GM04504 (cell line): ENCODE results near the gene R3HCC1L.
"Not testable (repeated sequence)": the region's sequence is repeated elsewhere in the genome, so short reads cannot be mapped to it uniquely, and the experiment has no call there.

Experiments used
- DNase-seq: peaks from one replicate; pipeline ENCODE4 v3.0.0-alpha.2; 2012; ENCODE audit warnings: low read depth

Gene R3HCC1L

DNA sequence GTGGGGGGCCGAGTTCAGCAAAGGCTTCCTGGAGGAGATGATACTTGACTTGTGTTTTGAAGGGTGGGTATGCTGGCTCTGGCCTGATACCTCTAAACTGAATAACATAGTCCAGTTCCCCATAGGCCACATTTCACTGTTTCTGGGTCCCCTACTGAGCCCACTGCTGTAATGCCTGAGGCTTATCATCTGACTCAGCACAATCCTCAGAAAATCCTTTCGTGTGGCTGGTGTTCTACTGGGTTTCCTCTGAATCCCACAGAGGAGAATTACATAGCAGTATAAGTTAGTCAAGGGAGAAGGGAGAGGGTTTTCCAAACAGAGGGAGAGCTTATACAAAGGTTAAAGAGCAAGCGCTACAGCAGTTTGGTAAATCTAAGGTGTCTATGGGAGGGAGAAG, 2.8 kb upstream of the R3HCC1L start:
- DNase-seq, result no peak

DNA sequence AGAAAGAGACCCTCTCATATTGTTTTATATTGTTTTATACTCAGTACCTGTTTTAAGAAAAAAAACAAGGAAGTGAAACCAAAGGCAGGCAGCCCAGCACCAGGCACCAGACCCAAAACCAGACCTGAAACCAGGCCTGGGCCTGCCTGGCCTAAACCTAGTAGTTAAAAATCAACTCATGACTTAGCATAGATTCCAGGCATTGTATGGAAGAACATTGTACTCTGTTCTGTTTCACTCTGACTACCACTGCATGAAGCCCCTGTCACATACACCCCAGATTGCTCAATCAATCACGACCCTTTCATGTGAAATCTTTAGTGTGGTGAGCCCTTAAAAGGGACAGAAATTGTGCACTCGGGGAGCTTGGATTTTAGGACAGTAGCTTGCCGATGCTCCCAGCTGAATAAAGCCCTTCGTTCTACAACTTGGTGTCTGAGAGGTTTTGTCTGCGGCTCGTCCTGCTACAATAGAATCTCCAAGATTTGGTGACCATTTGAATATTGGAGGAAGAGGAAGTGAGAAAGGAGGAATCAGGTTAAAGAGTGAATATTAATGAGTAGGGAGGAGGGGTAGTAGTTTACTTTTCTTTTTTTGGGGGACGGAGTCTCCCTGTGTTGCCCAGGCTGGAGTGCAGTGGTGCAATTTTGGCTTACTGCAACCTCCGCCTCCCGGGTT, 1.2 kb upstream of the R3HCC1L start:
- DNase-seq, result not testable (repeated sequence)

DNA sequence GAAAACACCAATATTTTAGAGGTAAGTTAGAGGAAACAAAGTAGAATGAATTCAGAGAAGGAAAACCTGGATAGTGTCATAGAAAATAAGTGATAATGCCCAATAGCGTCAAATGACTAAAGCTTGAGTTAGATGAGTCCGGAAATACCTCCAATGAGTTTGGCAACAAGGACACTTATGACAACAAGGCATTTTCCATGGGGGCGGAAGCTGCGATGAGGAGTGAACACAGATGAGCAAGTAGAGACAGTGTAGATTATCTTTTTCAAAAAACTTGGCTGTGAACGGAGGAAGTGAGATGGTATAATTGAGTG, 383 bp upstream of the R3HCC1L start:
- DNase-seq, result no peak

DNA sequence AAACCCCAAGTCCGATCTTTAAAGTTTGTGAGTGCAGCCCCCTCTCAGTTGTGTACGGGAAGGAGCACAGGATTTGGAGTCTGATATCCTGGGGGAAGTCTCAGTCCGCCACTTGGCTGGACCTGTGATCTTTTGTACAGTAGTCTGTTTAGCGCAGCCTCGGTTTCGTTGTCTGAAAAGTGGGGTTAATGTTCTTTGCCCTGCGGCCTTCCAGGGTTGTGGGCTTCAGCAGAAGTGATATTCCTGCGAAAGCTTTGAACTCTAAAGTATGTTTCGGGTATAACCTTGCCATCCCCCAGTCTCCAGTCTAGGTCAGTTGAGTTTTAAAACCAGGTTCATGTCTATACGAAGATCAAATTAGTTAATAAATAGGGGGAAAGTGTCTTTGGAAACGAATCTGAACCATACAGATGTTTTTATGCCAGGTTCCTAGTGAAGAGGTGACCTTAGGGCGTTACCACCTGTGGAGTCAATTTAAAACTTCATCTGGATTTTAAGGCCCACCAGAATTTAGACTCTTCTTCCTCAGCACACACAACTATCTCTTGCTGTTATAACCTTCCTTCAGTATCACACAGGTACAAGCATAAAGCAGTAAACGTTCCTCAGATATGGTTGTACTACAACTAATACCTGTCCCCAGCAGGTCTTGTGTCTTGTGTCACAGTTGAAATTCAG, 904 bp downstream of the R3HCC1L start:
- no peak for DNase-seq

DNA sequence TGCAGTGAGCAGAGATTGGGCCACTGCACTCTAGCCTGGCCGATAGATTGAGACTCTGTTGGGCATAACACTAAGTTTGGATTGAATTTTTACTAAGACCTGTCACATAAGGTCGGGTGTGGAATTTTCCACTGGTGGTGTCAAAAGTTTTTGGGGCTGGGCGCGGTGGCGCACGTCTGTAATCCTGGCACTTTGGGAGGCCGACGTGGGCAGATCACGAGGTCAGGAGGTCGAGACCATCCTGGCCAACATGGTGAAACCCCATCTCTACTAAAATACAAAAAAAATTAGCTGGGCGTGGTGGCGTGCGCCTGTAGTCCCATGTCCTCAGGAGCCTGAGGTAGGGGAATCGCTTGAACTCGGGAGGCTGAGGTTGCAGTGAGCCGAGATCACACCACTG, 2.3 kb downstream of the R3HCC1L start:
- not testable (repeated sequence) for DNase-seq

DNA sequence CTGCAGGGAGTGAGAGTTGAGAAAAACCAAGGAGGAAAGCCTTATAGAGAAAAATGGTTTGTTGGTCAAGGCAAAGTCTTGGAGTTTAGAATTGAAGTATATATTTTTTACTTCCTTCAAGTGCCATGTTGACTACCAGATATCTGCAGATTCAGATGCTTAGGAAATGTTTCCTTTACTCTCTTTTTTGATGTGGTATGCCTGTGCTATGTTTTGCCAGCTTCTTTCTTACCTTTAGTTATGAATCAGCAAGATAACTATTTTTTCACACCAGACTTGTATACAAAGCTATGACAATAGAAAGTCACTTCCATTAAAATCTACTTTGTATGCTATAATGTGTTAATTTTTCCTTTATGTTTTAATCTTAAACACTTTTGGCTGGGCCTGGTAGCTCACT, 3.6 kb downstream of the R3HCC1L start:
- DNase-seq, result no peak

DNA sequence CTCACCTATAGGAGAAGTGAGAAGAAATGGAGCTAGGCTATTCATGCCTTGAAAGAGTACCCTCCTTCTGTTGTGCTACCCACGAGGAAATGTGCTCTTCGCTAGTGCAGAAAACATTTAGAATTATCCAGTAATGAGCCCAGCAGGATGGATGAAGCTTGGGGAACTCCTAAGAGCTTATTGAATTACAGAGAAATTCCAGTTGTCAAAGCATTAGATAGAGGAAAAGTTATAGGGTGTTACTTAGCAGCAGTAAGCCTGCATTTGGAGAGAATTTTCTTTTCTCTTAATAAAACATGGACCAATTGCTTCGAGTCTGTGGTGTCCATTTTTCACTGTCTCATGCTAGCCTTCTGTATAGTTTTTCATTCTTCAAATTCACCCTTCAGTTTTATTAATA, 5.0 kb downstream of the R3HCC1L start:
- no peak for DNase-seq

DNA sequence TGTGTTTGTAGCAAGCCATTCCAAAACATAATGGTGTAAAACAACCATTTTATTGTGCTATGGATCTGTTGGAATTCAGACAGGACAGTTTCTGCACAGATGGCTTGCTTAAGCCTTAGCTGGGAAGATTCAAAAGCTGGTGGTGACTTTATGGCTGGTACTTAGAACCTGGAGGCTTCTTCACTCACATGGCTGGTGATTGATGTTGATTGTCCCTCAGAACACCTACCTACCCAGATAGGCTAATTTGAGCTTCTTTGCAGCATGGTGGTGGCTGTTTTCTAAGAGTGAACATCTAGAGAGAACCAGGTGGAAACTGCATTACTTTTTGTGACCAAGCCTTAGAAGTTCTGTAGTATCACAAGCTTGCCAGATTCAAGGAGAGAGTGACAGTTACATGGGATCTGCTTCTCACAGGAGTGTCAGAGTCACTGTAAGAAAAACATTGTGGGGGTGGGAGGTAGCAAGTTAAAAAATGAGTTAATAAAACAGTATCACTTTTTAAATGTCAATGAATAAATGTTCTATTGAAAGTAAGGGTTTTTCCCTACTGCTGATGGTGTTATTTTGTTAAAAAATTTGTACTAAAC, 7.1 kb downstream of the R3HCC1L start:
- no peak for DNase-seq

DNA sequence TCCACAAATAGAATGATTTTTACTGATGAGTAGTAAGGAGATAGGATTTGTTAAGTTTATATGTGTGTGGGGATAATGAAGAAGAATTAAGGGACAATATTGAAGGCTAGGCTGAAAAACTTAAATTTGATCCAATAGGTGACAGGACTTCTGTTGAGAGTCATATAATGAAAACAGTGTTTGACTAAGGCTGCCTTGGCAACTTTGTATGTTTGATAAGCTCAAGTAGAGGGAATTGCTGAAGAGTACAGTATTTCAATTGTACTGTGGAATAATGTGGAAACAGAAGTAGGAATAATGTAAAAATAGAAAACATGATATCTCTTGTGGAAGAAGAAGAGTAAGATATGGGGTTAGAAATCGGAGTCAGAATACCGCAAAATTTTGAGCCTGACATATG, 10.5 kb downstream of the R3HCC1L start:
- no peak for DNase-seq

DNA sequence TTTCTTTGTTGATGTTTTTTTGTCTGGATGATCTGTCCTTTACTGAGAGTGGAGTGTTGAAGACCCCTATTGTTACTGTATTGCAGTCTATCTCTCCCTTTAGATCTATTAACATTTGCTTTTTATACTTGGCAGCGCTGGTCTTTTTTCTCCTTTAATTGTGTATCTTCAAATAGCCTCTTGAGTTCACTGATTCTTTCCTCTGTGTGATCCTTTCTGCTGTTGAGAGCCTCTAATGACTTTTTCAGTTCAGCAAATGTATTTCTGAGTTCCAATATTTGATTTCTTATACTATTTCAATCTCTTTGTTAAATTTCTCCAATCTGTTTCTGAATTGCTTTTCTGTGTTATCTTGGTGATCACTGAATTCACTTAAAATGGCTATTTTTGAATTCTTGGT, 15.4 kb downstream of the R3HCC1L start:
- no peak for DNase-seq

DNA sequence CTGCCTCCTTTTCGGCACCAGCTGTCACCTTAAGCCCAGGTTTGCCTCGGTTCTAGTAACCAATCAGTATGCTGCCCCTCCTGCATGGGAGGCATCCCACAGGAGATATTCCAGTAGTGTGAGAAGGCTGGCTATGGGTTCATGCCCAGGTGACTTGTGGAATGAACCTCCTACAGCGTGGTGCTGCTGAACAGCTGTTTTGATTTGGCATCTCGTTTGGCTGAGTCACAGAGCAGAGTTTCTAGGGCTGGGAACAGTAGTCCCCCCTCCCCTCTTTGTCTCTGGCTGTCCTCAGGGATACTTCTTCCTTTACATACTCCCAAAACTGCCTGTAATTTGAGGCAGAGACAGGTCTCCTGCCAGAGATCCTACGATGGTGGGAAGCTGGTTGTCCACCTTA, 16.1 kb downstream of the R3HCC1L start:
- no peak for DNase-seq

DNA sequence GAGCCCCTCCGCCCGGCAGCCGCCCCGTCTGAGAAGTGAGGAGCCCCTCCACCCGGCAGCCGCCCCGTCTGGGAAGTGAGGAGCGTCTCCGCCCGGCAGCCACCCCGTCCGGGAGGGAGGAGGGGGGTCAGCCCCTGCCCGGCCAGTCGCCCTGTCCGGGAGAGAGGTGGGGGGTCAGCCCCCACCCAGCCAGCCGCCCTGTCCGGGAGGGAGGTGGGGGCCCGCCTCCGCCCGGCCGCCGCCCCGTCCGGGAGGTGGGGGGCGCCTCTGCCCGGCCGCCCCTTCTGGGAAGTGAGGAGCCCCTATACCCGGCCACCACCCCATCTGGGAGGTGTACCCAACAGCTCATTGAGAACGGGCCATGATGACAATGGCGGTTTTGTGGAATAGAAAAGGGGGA, 18.3 kb downstream of the R3HCC1L start:
- DNase-seq, result not testable (repeated sequence)

DNA sequence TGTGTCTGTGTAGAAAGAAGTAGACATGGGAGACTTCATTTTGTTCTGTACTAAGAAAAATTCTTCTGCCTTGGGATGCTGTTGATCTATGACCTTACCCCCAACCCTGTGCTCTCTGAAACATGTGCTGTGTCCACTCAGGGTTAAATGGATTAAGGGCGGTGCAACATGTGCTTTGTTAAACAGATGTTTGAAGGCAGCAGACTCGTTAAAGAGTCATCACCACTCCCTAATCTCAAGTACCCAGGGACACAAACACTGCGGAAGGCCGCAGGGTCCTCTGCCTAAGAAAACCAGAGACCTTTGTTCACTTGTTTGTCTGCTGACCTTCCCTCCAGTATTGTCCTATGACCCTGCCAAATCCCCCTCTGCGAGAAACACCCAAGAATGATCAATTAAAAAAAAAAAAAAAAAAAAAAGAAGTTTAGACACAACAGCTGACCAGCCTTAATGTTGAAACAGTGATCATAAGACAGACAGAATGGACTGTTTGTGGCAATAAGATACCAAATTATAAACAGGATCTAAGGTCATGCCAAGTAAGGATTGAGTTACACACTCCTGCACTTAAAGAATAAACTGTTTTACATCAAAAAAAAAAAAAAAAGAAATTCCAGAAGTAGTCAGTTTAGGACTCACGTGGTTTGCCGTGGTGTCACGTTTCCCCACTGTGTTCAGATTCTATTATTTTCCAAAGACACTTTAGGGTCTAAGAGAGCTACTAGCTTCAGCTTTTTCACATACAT, 18.9 kb downstream of the R3HCC1L start:
- DNase-seq, result not testable (repeated sequence)

DNA sequence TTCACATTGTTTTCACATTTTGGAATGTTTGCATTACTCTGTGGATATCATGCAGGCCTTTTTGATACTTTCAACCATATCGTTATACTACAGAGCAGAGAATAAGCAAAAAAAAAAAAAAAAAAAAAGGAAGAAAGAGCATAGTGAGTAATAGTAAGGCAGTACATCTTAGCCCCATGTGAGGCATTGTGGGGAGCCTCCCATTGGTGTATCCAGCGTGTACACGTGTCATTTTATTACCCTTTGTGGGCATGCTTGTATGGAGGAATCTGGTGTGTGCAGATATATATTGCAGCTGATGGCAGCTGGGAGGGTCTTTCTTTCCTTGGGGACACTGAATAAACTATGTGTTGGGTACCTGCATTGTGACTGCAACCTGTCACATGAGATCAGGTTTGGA, 19.6 kb downstream of the R3HCC1L start:
- no peak for DNase-seq

DNA sequence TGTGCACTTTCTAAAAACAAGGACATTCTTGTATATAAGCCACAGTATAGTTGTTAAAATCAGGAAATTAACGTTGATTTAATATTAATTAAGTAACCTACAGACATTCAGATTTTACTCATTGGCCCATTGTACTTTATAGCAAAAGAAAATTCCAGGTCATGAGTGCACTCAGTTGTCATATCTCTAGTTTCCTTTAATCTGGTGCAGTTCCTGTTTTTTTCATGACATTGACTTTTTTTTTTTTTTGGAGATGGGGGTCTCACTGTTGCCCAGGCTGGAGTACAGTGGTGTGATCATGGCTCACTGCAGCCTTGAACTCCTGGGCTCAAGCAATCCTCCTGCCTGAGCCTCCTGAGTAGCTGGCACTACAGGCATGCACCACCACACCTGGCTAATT, 24.1 kb downstream of the R3HCC1L start:
- no peak for DNase-seq

DNA sequence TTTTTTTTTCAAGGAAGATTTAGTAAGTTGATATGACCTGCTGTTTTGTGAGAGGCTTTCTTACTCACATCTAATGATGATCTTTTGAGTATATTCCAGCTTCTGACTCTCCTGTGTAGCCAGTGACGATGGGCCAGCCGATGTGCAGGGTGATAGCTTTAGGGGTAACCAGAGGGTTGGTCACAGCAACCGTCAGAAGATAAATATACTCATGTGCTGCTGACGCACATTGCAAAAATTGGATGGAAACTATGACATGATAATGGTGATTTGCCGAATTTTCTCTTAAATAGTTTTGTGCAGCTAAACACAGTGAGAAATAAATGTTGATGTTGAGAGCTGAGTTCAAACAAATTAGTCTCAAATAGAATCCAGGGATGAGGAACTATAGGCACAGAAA, 29.5 kb downstream of the R3HCC1L start:
- no peak for DNase-seq

DNA sequence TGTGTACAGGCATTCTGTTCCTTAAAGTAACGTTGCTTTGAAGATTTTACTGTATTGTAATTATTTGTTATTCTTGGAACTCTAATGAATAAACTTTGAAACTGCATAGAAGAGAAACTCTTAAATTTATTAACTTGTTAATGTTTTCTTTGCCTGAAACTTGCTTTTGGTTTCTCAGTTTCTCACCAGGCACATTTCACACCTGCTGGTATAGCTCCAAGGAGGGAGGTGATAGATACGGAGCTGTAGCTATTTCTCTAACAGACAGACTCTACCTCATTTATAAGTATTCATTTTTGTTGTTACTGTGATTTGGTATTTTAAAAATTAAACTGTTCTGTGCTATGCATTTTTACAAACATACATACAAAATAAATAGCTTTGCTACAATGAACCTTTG, 32.7 kb downstream of the R3HCC1L start:
- no peak for DNase-seq

DNA sequence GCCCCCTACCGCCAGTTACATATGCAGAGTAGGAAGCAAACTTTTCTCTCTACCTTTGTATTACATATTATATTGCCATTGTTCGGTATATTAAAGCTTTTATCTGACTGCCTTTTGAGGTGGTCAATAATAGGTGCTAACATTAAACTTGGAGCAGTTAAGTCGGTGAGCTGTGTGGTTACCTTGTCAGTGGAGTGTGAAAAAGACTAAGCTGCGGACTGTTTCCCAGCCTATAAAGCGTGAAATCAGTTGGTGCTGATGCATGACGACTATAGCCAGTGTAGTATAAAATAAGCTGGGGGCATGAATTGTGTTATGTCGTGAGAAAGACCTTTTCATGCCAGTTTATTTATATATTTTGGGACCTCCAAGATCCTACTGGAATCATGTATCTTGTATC, 33.7 kb downstream of the R3HCC1L start:
- no peak for DNase-seq

DNA sequence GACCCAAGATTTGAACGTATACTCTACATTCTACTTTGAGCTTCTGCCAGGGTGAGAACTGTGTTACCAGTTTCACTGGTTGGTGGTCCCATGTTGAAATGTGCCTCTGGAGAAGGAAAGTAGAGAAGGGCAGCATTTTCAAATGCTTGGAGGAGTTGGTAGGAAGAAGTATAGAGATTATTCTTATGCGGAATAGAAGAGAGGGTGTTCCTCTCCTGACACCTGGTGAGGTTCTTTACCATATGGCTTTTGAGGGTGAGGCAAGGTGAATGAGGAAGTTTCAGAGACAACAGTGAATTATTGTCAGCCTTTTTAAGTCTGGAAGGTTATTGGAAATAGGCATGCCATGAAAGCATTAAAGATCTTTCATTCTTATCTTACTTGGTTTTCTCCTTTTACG, 34.3 kb downstream of the R3HCC1L start:
- DNase-seq, result no peak

DNA sequence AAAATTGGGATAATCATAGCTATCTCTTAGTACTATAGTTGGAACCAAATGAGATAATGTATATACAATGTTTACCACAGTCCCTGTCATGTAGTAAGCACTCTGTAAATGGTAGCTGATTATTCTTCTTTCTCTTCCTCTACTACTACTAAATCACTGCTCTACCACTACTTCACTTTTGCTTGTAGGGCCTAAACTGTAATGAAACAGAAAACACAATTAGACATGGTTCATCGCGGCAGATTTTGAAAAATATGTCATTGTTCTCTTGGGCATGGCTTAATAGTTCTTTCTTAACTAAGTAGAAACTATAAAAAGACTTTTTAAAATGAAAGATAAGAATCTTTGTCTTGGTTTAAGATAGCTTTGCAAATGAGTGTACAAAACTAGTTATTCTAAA, 34.9 kb downstream of the R3HCC1L start:
- DNase-seq, result no peak

DNA sequence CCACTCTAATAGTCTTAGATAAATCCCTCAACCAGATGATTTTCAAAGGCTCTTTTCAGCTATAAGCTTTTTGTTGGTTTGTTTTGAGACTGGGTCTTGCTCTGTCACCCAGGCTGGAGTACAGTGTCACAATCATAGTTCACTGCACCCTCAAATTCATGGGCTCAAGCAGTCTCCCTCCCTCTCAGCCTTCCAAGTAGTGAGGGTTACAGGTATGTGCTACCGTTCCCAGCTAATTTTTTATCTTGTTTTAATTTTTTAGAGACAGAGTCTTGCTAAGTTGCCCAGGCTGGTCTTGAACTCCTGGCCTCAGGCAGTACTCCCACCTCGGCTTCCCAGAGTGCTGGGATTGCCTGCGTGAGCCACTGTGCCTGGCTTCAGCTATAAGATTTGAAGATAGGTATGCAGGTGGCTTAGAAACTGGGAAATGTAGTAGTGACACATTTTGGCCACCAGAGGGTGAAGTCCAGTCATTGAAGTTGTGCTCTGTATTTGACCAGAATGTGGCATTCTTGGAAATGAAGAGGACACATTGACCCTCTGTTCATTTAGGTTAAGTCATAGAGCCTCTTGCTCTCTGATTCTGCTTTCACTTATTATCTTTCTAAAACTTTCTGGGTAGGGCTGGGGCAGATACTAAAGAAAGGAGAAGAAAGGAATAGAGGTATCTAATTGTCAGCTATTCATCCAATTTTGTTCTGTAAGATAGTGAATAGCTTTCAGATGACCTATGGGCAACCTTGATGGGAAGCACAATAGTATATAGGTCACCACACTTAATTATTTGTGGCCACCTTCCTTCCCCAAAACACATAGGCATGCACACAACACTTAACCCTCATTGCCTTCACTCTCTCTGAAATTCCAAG, 36.0 kb downstream of the R3HCC1L start:
- peak; percentile 17 for DNase-seq

DNA sequence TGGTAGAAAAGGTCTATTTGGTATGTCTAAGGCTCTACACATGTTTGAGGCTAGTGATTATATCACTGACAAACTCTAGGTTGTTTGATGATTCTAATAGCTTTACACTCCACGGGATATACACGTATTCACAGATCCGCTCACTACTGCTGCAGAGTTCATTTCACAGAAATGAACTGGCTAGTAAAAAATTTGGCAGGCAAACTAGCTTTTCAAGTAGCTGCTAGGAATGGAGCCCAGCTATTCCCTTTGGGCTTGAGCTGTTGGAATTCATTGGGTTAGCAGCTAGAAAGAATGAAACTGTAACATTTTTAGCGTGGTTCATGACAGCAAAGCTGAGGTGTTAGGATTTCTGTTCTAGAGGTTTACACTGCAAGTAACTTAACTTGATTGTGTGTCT, 37.6 kb downstream of the R3HCC1L start:
- no peak for DNase-seq
